HL-60 (cell line): ENCODE data around the gene SELENOV.

Source experiments
- CTCF ChIP-seq: IDR thresholded peaks from one replicate; pipeline ENCODE4 v1.5.1; 2011; ENCODE audit warnings: low read length, control low read depth, inconsistent platforms; ENCODE audit not compliant: insufficient read depth
- GABPA ChIP-seq: IDR thresholded peaks from 2 replicates; pipeline ENCODE4 v1.6.1; 2012; ENCODE audit warnings: low read depth
- POLR2AphosphoS5 ChIP-seq: IDR thresholded peaks from 2 replicates; pipeline ENCODE4 v1.6.1; 2012; ENCODE audit warnings: low read depth
- TF ChIP-seq, protein P1 (sequence below): IDR thresholded peaks from 2 replicates; pipeline ENCODE4 v1.6.1; 2012; ENCODE audit warnings: low read depth; ENCODE audit not compliant: insufficient replicate concordance

GRCh38 chr19:39472746-39473442 is 42.0 kb upstream of the SELENOV start:
- TF ChIP-seq POLR2AphosphoS5 (no peak), CTCF (no peak), GABPA (no peak)
- TF ChIP-seq, protein P1, sequence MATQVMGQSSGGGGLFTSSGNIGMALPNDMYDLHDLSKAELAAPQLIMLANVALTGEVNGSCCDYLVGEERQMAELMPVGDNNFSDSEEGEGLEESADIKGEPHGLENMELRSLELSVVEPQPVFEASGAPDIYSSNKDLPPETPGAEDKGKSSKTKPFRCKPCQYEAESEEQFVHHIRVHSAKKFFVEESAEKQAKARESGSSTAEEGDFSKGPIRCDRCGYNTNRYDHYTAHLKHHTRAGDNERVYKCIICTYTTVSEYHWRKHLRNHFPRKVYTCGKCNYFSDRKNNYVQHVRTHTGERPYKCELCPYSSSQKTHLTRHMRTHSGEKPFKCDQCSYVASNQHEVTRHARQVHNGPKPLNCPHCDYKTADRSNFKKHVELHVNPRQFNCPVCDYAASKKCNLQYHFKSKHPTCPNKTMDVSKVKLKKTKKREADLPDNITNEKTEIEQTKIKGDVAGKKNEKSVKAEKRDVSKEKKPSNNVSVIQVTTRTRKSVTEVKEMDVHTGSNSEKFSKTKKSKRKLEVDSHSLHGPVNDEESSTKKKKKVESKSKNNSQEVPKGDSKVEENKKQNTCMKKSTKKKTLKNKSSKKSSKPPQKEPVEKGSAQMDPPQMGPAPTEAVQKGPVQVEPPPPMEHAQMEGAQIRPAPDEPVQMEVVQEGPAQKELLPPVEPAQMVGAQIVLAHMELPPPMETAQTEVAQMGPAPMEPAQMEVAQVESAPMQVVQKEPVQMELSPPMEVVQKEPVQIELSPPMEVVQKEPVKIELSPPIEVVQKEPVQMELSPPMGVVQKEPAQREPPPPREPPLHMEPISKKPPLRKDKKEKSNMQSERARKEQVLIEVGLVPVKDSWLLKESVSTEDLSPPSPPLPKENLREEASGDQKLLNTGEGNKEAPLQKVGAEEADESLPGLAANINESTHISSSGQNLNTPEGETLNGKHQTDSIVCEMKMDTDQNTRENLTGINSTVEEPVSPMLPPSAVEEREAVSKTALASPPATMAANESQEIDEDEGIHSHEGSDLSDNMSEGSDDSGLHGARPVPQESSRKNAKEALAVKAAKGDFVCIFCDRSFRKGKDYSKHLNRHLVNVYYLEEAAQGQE, result no peak
